HG02981 (cell line): Measurements from ENCODE around the gene FBXW7.

Experiments
- ATAC-seq: cut with Tn5 transposase; IDR thresholded peaks from one replicate; pipeline ENCODE4 v1.9.1; 2021; ENCODE audit warnings: mild to moderate bottlenecking, moderate library complexity; ENCODE audit not compliant: unreplicated experiment

The FBXW7 gene

DNA sequence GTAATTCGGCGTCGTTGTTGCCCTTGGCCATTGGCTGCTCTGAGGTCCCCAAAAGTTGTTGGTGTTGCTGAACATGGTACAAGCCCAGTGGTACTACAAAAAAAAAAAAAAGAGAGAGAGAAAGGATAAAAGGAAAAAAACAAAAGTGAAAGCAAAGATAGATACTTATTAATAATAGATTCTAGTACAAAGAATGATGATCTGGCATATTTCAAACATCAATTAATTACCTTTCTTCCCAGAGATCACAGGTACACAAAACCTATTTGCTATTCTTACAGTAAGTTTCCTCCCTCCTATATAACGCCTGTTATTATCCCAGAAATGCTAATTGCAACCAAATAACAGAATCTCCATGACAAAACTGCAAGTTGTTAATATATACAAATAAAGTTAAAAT, 188.9 kb downstream of the FBXW7 start:
- ATAC-seq: no peak

DNA sequence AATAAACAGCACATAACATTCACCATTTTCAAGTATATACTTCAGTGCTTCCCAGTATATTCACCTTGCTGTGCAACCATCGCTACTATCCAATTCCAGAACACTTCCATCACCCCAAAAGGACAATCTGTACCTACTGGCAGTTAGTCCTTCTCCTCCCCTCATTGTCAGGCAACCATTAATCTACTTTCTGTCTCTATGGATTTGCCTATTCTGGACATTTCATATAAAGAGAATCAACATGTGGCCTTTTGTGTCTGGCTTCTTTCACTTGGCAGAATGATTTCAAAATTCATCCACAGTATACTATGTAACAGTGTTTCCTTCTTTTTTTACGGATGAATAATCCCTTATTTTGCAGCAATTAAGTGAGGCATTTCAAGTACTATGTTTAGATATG, 189.4 kb downstream of the FBXW7 start:
- no peak for ATAC-seq

- no peak for ATAC-seq
Observed at GRCh38 chr4:152344001-152344400, 191.9 kb downstream of the FBXW7 start.

DNA sequence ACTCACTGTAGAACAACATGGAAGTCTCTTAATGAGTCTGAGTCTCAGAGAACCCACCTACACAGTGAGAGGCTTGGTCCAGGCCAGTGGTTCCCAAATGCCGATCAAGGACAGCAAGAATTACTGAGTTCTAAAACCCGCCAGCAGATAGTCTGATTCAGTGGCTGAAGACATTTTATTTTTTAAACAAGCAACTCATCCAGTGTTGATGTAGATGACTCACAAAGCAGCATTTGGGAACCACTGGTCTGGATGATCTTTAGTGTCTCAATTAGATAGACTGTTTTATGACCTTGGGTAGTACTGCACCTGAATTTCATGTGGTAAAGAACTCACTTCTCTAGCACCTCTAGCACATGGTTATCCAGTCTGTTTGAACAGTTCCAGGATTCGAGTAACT, 193.6 kb downstream of the FBXW7 start:
- no peak for ATAC-seq

DNA sequence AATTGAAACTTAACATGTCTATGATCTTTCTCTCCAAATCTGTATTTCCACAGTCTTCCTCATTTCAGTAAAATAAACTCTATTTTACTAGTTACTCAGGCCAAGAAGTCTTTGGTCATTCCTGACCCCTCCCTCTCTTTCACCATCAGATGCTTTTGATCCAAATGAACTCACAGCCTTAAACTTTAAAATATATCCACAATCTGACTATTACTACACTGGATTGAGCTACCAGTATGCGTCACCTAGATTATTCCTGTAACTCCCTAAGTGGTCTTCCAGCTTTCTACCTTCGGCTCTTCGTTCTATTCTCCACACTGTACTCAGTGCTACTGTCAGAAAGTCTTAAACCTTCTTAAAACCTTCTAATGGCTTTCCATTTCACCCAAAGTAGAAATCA, 195.1 kb downstream of the FBXW7 start:
- ATAC-seq: no peak

DNA sequence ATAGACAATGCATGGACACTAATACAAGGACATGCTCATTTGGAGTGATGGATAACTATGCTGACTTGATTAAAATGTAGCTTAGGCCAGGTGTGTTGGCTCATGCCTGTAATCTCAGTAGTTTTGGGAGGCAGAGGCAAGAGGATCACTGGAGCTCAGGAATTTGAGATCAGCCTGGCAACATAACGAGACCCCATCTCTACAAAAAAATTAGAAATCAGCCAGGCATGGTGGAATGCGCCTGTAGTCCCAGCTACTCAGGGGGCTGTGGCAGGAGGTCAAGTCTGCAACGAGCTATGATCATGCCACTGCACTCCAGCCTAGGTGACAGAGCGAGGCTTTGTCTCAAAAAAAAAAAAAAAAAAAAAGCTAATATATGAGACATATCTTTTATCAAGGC, 196.3 kb downstream of the FBXW7 start:
- ATAC-seq: no peak

DNA sequence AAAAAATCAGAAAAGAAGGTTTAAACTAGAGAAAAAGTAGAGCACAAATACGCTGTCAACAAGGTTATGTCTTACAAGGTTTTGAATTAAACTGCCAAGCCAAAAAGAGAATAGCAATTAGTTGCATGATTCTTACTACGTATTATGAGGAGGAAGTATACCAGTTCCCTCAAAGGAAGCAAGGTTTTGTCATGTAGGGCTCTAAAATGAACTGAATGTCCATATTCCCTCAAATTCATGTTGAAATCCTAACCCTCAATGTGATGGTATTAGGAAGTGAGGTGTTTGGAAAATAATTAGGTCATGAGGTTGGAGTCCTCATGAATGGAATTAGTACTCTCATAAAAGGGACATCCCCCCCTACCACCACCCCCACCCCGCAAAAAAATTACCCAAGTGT, 201.0 kb downstream of the FBXW7 start:
- no peak for ATAC-seq

GRCh38 chr4:152331042-152331441, 204.8 kb downstream of the FBXW7 start:
- ATAC-seq: no peak

- ATAC-seq: no peak
Observed at GRCh38 chr4:152328582-152328981, 207.3 kb downstream of the FBXW7 start.

DNA sequence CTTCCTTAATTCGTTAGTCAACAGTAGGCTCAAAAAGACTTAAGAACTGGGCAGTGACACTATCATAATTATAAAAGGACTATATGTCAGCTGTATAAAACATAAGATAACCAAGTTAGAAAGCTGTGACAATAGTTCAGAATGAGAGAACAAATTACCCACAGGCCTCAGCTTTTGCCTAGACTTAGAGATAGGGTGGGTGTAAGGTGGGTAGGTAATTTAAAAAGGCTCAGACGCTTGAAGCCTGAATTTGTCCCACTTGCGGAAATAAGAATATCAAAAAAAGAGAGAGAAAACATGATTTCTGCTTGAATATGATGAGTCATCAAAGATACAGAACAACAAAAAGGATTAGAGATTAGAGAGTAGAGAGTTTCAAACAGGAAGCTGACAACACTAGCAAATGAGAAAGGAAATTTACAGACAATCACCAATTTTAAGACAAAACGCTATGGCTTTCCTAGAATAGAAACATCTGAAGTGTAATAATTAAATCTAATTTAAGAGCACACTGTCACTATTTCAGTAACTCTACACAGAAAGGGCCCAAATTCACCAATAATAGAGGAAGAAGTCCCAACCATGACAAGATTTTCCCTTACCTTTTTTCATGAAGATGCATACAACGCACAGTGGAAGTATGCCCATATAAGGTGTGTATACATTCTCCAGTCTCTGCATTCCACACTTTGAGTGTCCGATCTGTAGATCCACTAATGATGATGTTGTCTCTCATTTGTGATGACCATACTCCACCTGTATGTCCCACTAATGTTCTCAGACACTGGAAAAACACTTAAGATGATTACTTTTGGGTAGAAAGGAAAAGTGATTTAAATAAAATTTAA, 208.1 kb downstream of the FBXW7 start:
- no peak for ATAC-seq

DNA sequence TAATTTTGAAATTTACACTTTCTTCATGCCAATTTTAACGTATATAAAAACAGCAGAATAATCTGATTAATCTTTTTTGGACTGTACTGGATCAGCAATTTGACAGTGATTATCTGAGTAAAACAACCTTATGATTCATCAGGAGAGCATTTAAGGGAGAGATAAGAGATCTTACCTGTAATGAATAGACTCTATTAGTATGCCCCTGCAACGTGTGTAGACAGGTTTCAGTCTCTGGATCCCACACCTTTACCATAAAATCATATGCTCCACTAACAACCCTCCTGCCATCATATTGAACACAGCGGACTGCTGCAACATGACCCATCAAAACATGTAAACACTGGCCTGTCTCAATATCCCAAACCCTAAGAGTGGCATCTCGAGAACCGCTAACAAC, 210.1 kb downstream of the FBXW7 start:
- ATAC-seq: no peak

DNA sequence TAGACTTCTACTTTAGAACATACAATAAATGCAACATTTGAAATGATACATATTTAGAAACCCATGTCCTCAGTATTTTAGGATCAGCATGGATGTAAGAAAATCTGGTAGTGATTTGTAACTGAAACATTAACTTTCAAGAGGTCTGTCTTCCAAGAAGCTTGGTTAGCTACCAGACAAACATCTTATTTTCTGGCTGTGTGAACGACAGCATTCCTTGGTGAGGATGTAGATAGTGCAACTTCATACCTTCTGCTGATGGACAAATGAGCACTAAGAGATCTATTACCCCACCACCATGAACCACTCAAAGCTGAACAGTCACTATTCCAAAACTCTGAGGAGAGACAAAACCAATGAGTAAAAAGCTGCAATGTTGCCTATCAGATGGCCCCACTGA, 212.7 kb downstream of the FBXW7 start:
- no peak for ATAC-seq

GRCh38 chr4:152322656-152323055, 213.2 kb downstream of the FBXW7 start:
- ATAC-seq: no peak

DNA sequence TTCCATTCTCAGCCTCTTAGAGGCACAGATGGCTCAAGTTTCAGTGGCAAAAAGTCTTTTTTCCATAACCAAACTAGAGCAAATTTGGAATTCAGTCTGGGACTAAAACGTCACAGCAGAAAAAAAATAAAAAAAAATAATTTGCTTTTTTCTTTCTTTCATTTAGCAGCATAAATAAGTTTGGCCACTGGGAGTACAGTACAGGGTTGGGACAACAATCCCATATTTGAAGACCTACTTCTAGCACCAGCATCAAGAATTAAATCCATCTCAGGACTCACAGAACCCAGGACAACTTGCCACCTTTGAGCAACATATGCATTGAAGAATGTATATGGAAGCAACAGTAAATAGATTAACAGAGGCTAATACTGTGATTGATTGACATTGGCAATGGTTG, 214.0 kb downstream of the FBXW7 start:
- ATAC-seq: no peak

DNA sequence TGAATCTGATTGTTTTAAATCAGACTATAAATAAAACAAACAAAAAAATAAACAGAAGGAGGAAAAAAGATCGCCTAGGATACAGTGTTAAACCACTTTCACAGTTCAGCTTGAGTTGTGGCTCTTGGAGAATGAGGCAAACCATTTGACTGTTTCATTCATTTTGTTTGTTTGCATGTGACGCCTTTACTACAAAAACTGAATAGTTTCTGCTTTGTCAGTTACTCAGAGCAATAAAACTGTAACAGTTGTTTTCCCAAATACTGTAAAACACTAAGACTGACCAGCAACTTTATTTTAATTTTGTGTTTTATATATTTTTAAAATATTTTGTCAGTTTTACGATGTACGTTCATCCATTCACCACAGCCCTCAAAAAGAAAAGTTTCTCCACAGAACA, 214.5 kb downstream of the FBXW7 start:
- ATAC-seq: no peak

DNA sequence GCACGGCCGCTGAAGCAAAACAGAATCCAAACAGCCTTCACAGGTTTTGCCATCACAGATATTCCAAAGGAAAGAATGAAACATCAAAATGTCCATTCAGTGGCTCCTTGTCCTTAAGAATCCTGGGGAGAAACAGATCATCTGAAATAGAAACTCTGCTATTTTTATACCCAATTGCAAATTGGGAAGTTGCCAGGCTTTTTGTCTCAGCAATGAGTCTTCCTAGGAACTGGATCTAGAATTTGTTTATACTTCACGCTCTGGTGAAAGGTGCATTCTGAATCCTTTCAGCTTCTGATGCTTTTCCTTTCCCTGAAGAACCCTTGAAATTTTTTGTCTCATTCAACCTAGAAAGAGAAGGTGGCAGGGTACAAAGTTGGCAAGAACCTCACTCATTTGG, 218.9 kb downstream of the FBXW7 start:
- no peak for ATAC-seq

- ATAC-seq: no peak
Observed at GRCh38 chr4:152310257-152310656, 225.6 kb downstream of the FBXW7 start.

DNA sequence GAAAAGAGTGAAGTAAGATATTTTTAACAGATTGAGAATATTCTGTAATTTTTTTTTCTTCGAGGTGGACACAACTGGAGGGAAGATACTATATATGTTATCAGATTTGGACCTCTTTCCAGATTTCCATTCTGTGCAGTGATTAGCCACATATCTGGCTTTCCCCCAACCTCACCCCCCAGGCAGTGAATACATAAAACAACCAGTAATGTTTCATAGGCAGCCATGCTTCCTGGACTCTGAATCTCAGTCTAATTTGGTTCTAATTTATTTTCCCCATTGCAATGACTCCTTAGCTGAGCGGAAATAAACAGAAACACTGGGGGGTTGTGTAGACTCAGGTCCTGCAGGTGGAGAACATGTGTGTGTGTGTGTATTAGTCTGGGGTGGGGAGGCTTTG, 226.5 kb downstream of the FBXW7 start:
- no peak for ATAC-seq

- no peak for ATAC-seq
Observed at GRCh38 chr4:152308951-152309350, 226.9 kb downstream of the FBXW7 start.

GRCh38 chr4:152307669-152308068, 228.2 kb downstream of the FBXW7 start:
- no peak for ATAC-seq

DNA sequence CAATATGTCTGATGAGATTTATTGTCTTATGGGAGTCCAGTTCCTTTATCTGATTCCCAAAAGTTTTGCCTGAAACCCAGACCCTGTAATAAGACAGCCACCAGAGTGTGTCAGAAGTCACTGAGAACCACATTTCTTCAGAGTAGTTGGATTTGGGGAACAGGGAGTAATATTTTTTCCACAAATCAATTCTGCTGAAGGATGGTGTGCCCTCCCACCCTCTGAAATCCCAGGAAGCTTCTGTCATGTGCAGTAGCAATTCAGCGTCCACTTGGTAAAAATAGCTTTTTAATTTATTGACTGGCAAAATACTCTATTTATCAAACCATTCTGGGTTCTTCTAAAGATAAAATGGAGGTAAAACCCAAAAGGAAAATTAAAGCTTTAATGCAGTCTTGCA, 229.4 kb downstream of the FBXW7 start:
- ATAC-seq: no peak

DNA sequence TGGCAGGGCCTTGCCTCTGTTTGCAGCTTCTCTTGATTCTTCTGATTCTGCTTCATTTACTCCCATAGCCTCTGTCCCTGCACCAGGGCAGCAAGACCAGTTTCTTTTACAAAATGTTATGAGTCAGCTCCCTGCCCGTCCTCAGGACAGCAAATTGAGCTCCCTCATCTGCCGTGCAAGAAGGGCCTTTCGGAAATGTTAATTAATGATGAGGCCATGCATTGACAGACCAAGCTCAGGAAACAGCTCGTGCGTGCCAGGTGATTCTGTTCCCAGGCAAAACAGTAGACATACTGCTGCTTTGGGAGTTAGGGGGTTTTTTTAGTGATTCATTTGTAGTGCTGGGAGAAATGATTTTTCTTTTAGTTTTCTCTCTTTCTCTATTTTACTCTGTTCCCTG, 231.7 kb downstream of the FBXW7 start:
- peak; percentile 96 for ATAC-seq

GRCh38 chr4:152301381-152301780, 234.5 kb downstream of the FBXW7 start:
- ATAC-seq: no peak
